Bronchial epithelial cell (primary cell): ENCODE data around the gene NOS3. TPM values are rescaled to one million over a fixed set of nuclear protein-coding genes. Genes with fewer than 3 reads are reported as not detected.

ENCODE experiments used
- DNase-seq: peaks from one replicate; pipeline ENCODE4 v3.0.0-alpha.2; 2010; ENCODE audit warnings: low read depth
- FAIRE-seq: peaks from 2 replicates; lab custom pipeline; 2011; peaks lifted over from hg19 to GRCh38; lab: Jason Lieb, UNC
- H3K27me3 ChIP-seq: 2 replicates; pipeline ENCODE4 v1.5.1; 2011; ENCODE audit warnings: low read length; ENCODE audit not compliant: control insufficient read depth, insufficient read depth
- H3K36me3 ChIP-seq: 2 replicates; pipeline ENCODE4 v1.5.1; 2011; ENCODE audit warnings: low read length; ENCODE audit not compliant: control insufficient read depth, insufficient read depth
- H3K4me3 ChIP-seq: 2 replicates; pipeline ENCODE4 v1.5.1; 2011; ENCODE audit warnings: mild to moderate bottlenecking, low read depth, low read length, control low read depth
- CTCF ChIP-seq: IDR thresholded peaks from 2 replicates; pipeline ENCODE4 v1.5.1; 2011; ENCODE audit warnings: mild to moderate bottlenecking, moderate library complexity, low read length, control low read depth, inconsistent platforms; ENCODE audit not compliant: insufficient read depth, severe bottlenecking
- total RNA-seq: library from RNA; depleted of rRNA; stranded (reverse); fragments of >200 nt; gene quantifications from 2 replicates; pipeline ENCODE4 v1.2.1, GENCODE V29; 2014

The NOS3 gene
- total RNA-seq, 1 donor from 2014 or later, result under 0.01 TPM

GRCh38 chr7:150980663-150981062 is 10.2 kb upstream of the NOS3 start:
- TF ChIP-seq CTCF, result no peak
- Histone ChIP-seq H3K4me3 (no peak overlapping the region), H3K36me3 (no peaks in the 10 kb centered on the region), H3K27me3 (peaks cover 38% of the 10 kb centered on the region)
- DNase-seq (no peak), FAIRE-seq (no peak)

- H3K4me3 ChIP-seq, result no peak overlapping the region
- H3K36me3 ChIP-seq, result no peaks in the 10 kb centered on the region
- no peak for FAIRE-seq
- no peak for TF ChIP-seq CTCF
- H3K27me3 ChIP-seq, result peaks cover 33% of the 10 kb centered on the region
- DNase-seq, result no peak
These were observed 9.2 kb upstream of the NOS3 start for GRCh38 chr7:150981644-150982043.

GRCh38 chr7:150982351-150982750 is 8.5 kb upstream of the NOS3 start:
- H3K4me3 ChIP-seq, result no peak overlapping the region
- FAIRE-seq (no peak), DNase-seq (no peak)
- TF ChIP-seq CTCF, result no peak
- no peaks in the 10 kb centered on the region for H3K36me3 ChIP-seq
- peaks cover 28% of the 10 kb centered on the region for H3K27me3 ChIP-seq

- no peak for FAIRE-seq
- DNase-seq, result peak; percentile 30
- no peak for TF ChIP-seq CTCF
- no peak overlapping the region for H3K4me3 ChIP-seq
- H3K36me3 ChIP-seq, result no peaks in the 10 kb centered on the region
- H3K27me3 ChIP-seq, result peaks cover 20% of the 10 kb centered on the region
These were observed 6.9 kb upstream of the NOS3 start for GRCh38 chr7:150983893-150984368.

- FAIRE-seq (no peak), DNase-seq (peak; percentile 37)
- TF ChIP-seq CTCF, result peak; percentile 93
- Histone ChIP-seq H3K27me3 (peaks cover 7% of the 10 kb centered on the region), H3K36me3 (no peaks in the 10 kb centered on the region), H3K4me3 (no peak overlapping the region)
These were observed 4.7 kb upstream of the NOS3 start for GRCh38 chr7:150986099-150986512.

GRCh38 chr7:150986556-150986955 is 4.3 kb upstream of the NOS3 start:
- DNase-seq, result no peak
- Histone ChIP-seq H3K36me3 (no peaks in the 10 kb centered on the region), H3K27me3 (peaks cover 4% of the 10 kb centered on the region), H3K4me3 (no peak overlapping the region)
- FAIRE-seq, result no peak
- no peak for TF ChIP-seq CTCF
